CD4-positive, alpha-beta T cell treated with Interferon alpha-2 for 1 hour (primary cell): ENCODE results near the gene SYNGAP1.
"Not testable (repeated sequence)": the region's sequence is repeated elsewhere in the genome, so short reads cannot be mapped to it uniquely, and the experiment has no call there.

ENCODE experiments used
- DNase-seq, 2 donors: peaks; one replicate each; pipeline ENCODE4 v3.0.0-alpha.2; 2020 to 2022

The SYNGAP1 gene

DNA sequence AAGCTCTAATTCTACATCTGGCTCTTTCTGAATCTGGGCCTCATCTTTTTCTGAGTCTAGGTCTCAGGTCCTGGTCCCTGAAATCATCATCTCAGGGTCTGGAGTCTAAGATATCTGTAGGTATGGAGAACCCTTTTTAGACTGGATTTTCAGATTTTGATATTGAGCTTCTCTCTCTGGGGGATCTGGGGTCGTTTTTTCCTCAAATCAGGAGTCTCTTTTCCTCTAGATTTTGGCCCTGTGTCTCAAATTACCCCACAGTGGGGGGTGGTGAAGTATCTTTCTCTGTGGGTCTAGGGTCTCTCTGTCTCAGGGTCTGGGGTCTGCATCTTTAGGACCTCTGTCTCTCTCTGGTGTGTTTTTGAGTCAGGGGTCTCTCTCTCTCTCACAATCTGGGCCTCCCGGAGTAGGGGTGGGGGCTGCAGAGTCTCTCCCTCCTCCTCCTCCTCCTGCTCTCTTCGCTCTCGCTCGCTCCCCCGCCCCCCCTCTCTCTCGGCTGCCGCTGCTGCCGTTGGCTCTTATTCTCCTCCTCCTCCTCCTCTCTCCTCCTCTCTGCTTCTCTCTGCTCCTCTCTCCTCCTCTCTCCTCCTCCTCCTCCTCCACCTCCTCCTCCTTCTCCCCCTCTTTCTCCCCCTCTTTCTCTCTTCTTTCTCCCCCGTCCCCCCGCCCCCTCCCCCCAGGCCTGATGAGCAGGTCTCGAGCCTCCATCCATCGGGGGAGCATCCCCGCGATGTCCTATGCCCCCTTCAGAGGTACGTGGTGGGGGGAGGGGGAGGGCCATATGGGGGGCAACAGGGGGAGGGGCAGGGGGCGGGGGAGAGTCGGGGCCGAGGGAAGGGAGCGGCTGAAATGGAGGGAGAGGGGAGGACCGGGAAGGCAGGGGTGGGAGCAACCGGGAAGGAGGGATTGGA lies at the start of gene SYNGAP1:
Gene SYNGAP1 (plus strand): TSS at position 486 of the 911 bp plus-strand sequence. CDS start 200 bp downstream, at position 686.
- DNase-seq = peak; percentile 52 to 63

GRCh38 chr6:33371901-33372300 lies 48.0 kb upstream of the SYNGAP1 start:
- DNase-seq = not testable (repeated sequence)

GRCh38 chr6:33372526-33373123 lies 47.2 kb upstream of the SYNGAP1 start:
- no peak for DNase-seq

DNA sequence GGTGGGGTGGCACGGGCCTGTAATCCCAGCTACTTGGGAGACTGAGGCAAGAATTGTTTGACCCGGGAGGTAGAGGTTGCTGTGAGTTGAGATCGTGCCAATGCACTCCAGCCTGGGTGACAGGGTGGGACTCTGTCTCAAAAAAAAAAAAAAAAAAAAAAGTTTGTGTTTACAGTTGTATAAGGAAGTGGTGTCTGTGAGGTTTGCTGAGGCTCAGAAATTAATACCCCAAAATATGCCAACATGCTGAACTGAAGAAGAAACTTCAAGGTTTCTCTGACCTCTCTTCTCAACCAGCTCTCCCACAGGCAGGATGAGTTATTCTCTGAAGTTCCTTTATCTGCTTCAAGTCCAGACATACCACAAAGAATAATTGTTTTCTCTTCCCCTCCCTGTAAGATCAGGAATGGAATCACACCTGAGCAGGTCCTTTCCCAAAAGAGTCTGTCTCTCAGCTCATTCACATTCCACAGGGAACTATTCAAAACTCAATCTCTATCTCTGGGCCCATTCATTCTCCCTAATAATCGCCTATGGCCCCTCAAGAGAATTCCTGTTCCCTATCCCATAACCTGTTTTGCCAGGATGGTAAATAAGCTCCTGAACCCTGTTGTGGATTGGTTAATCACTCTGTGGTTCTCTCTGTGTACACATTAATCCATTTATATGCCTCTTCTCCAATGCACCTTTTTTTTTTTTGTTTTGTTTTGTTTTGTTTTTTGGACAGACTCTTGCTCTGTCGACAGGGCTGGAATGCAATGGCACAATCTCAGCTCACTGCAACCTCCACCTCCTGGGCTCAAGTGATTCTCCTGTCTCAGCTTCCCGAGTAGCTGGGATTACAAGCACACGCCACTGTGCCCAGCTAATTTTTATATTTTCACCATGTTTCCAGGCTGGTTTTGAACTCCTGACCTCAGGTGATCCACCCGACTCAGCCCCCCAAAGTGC lies 45.6 kb upstream of the SYNGAP1 start:
- DNase-seq = no peak

- no peak for DNase-seq
These were observed 44.7 kb upstream of the SYNGAP1 start for GRCh38 chr6:33375143-33375671.

GRCh38 chr6:33377171-33377570 lies 42.7 kb upstream of the SYNGAP1 start:
- no peak for DNase-seq

- DNase-seq = not testable (repeated sequence)
These were observed 40.7 kb upstream of the SYNGAP1 start for GRCh38 chr6:33379184-33379583.

GRCh38 chr6:33380272-33380981 lies 39.4 kb upstream of the SYNGAP1 start:
- DNase-seq = no peak

- DNase-seq = no peak
These were observed 36.3 kb upstream of the SYNGAP1 start for GRCh38 chr6:33383427-33384185.

GRCh38 chr6:33384581-33385020 lies 35.3 kb upstream of the SYNGAP1 start:
- no peak for DNase-seq

DNA sequence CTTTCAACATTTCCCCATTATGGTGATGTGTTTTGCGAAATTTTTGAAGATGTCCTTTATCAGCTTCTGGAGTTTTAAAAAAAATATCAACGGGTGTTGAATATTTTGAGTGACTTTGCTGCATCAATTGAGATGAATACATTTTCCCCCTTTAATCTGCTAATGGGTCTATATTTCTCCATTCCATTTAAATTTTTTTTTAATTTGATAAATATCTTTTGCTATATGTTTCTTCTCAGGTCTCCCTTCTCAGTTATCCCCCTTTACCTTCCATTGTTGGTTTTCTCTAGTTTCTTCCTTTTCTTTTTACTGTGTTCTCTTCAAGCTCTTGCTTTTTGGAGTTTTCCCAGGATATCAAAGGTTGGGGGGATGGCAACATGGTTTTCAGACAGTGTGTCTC lies 29.7 kb upstream of the SYNGAP1 start:
- no peak for DNase-seq

GRCh38 chr6:33390767-33391277 lies 29.0 kb upstream of the SYNGAP1 start:
- DNase-seq = no peak

- peak; percentile 99 to 100 for DNase-seq
These were observed 28.5 kb upstream of the SYNGAP1 start, which contains the start of gene KIFC1 for GRCh38 chr6:33391278-33391921. KIFC1 (plus strand) TSS chr6:33391823; CDS start chr6:33391986, 163 bp downstream.

DNA sequence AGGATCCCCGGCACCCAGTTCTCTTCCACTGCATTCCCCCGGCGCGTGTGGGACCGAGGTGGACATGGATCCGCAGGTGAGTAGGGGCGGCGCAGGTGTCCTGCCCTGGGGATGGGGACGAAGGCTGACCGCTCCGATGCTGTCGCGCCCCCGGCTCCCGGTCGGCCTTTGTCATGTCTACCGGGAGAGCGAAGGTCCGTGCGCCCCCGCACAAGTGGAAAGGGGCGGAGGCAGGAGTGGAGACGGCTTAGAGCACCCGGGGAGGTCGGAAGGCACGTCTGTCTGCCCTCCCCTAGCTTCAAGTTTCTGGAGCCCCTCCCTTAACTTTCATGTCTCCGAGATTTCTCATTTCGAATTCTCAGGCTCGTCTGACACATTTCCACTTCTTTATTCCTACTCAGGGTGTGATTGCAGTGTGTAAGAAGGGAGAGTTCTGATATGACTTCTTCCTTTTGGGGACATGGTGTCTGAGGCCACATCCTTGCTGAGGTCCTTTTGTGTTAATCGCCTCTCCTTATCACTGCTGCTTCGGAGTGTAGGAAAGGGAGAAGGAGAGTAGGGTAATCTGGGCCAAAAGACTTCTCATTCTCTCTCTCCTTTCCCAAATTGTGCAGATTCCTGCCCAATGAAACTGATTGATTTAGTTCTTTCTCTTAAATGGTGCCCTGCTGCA lies 27.8 kb upstream of the SYNGAP1 start:
- DNase-seq = peak in 1 of 2 donors; percentile 27

DNA sequence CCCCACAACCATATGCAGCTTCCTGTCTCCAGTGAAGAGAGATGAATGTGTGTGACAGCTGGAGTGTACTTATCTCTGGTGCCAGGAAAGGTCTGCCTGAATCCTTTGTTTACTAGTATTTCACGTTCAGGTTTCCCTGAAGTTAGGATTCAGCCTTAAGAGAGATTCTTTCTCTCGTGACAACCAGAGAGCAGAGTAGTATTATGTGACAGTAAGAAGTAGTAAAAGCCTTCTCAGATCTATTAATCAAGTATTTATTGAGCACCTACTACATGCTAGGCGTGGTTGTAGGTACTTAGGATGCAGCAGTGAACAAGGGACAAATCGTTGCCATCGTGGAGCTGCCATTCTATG lies 27.3 kb upstream of the SYNGAP1 start:
- no peak for DNase-seq

DNA sequence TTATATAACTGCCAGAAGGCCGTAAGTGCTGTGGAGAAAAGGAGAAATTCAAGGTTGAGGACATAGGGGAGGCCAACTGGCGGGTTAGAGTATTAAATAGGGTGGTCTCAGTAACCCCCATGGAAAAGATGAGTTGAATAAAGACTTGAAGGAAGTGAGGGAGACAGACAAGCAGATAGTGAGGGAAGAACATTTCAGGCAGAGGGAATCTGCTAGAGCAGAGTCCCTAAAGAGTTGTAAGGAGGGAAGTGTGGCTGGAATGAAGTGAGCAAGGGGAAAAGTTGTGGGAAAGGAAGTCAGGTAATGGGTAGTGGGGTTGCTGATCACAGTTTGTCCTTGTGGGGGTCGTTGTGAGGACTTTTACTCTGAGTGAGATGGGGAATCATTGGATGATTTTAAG lies 26.9 kb upstream of the SYNGAP1 start:
- no peak for DNase-seq

DNA sequence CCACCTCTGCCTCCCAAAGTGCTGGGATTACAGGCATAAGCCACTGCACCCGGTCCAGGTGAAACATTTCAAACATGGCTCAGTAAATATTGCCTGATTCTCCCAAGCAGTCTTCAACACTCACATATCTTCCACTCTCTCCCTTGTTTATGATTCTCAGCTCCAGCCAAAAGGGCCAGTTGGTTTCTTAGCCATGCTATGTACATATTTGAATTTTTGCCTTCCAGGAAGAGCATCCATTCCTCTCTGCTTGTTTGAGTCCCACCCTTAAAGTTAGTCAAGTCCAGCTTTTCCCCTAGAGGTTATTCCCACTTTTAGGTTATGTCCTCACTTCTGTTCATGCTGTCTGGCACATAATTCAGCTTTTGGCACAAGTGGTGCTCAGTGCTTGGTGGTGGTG lies 22.3 kb upstream of the SYNGAP1 start:
- DNase-seq = no peak

GRCh38 chr6:33398601-33399000 lies 21.3 kb upstream of the SYNGAP1 start:
- not testable (repeated sequence) for DNase-seq

- not testable (repeated sequence) for DNase-seq
These were observed 20.0 kb upstream of the SYNGAP1 start for GRCh38 chr6:33399881-33400280.

DNA sequence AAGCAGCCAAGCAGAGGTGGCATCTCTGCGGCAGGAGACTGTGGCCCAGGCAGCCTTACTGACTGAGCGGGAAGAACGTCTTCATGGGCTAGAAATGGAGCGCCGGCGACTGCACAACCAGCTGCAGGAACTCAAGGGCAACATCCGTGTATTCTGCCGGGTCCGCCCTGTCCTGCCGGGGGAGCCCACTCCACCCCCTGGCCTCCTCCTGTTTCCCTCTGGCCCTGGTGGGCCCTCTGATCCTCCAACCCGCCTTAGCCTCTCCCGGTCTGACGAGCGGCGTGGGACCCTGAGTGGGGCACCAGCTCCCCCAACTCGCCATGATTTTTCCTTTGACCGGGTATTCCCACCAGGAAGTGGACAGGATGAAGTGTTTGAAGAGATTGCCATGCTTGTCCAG lies 15.0 kb upstream of the SYNGAP1 start:
- no peak for DNase-seq
